Measurements from ENCODE around the gene MMS22L. TPM values are rescaled to one million over a fixed set of nuclear protein-coding genes. Genes with fewer than 3 reads are reported as not detected.

The MMS22L gene
- total and polyA plus RNA-seq, 7 donors: 0.60 to 9.7 (median 5.4) TPM

DNA sequence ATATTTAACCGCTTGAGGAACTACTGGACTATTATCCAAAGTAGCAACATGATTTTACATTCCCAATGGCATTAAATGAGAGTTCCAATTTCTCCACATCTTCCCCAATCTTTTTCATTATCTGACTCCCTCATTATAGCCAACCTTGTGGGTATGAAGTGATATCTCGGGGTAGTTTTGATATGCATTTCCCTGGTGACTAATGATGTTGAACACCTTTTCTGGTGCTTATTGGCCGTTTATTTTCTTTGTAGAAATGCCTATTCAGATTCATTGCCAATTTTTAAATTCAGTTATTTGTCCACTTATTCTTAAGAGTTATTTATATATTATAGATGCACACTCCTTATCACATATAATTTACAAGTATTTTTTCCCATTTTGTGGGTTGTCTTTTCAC lies 129.0 kb downstream of the MMS22L start:
- intact Hi-C loops (cut with DNase I): no loop called here
- TF ChIP-seq CTCF (IDR thresholded peaks at IDR 0.05) (no peak), POLR2AphosphoS5 (IDR thresholded peaks at IDR 0.05) (no peak), EP300 (IDR thresholded peaks at IDR 0.05) (no peak), POLR2A (IDR thresholded peaks at IDR 0.05) (no peak)
- WGBS, 2 donors: 94% methylated on average over 3 of the region's 3 CpGs

GRCh38 chr6:97151601-97152000 lies 131.4 kb downstream of the MMS22L start:
- no peak overlapping the region for H3K27ac ChIP-seq
- H3K27me3 ChIP-seq: no peaks in the 10 kb centered on the region
- peaks cover 0 to 15% (median 0%) of the 10 kb centered on the region in 4 donors for H3K36me3 ChIP-seq
- no peak for DNase-seq
- no peaks in the 10 kb centered on the region for H3K9me3 ChIP-seq
- intact Hi-C loops (cut with DNase I): no loop called here
- no peak overlapping the region for H3K4me3 ChIP-seq
- H3K4me1 ChIP-seq: no peaks in the 10 kb centered on the region
- TF ChIP-seq EP300 (IDR thresholded peaks at IDR 0.05) (no peak), CTCF (IDR thresholded peaks at IDR 0.05) (no peak), POLR2A (IDR thresholded peaks at IDR 0.05) (no peak), POLR2AphosphoS5 (IDR thresholded peaks at IDR 0.05) (no peak)

More for the DNA sequence above, 129.0 kb downstream of the MMS22L start:
- Histone ChIP-seq H3K4me3 (no peak overlapping the region), H3K9me3 (no peaks in the 10 kb centered on the region), H3K27ac (no peak overlapping the region), H3K4me1 (no peaks in the 10 kb centered on the region), H3K36me3 (peaks cover 0 to 15% (median 0%) of the 10 kb centered on the region in 4 donors), H3K27me3 (no peaks in the 10 kb centered on the region)
- no peak for DNase-seq

DNA sequence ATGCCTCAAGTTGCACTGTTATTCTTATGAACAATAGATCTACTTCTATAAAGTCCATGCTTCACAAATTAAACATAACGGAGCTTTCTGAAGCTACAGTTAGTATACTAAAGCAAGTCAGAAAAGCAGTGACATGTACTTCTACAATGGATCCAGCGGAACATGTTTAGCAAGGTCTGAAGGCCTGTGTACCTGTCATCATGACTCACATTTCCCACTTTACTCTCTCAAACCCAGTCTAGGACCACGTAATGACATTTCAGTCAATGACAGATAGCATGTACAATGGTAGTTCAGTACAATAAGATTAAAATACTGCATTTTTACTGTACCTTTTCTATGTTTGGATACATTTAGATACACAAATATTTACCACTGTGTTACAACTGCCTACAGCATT lies 132.1 kb downstream of the MMS22L start:
- intact Hi-C loops (cut with DNase I): no loop called here
- Histone ChIP-seq H3K36me3 (peaks cover 0 to 15% (median 0%) of the 10 kb centered on the region in 4 donors), H3K27me3 (no peaks in the 10 kb centered on the region), H3K27ac (no peak overlapping the region), H3K9me3 (no peaks in the 10 kb centered on the region), H3K4me3 (no peak overlapping the region), H3K4me1 (no peaks in the 10 kb centered on the region)
- WGBS, 2 donors: 97 to 99% methylated on average over 3 of the region's 3 CpGs
- TF ChIP-seq EP300 (IDR thresholded peaks at IDR 0.05) (no peak), CTCF (IDR thresholded peaks at IDR 0.05) (no peak), POLR2AphosphoS5 (IDR thresholded peaks at IDR 0.05) (no peak), POLR2A (IDR thresholded peaks at IDR 0.05) (no peak)
- no peak for DNase-seq

DNA sequence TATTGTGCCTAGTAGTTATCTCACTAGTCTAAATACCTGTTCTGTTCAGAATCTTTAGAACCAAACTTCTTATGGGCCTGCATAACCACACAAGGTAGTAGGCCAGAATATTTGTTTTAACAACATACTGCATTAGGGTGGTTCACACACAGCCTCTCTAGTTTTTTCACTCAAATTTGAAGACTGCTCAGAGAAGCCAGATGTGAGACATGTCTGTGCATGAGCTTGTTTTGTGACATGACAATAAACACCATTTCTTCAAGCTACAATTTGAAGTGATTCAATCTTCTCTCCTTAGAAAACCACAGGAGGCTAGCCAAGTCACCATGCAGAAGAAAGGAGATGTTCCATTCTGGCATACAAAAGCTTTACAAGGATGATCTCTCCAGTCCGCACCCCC lies 135.6 kb downstream of the MMS22L start:
- Histone ChIP-seq H3K9me3 (no peaks in the 10 kb centered on the region), H3K4me1 (no peaks in the 10 kb centered on the region), H3K27me3 (no peaks in the 10 kb centered on the region), H3K4me3 (no peak overlapping the region), H3K27ac (no peak overlapping the region), H3K36me3 (peaks cover 0 to 15% (median 0%) of the 10 kb centered on the region in 4 donors)
- 97% methylated on average over 1 of the region's 1 CpG for WGBS, 2 donors
- intact Hi-C loops (cut with DNase I): no loop called here
- TF ChIP-seq POLR2AphosphoS5 (IDR thresholded peaks at IDR 0.05): no peak
- TF ChIP-seq POLR2A (IDR thresholded peaks at IDR 0.05): no peak
- TF ChIP-seq EP300 (IDR thresholded peaks at IDR 0.05): no peak
- TF ChIP-seq CTCF (IDR thresholded peaks at IDR 0.05): no peak
- DNase-seq: no peak

DNA sequence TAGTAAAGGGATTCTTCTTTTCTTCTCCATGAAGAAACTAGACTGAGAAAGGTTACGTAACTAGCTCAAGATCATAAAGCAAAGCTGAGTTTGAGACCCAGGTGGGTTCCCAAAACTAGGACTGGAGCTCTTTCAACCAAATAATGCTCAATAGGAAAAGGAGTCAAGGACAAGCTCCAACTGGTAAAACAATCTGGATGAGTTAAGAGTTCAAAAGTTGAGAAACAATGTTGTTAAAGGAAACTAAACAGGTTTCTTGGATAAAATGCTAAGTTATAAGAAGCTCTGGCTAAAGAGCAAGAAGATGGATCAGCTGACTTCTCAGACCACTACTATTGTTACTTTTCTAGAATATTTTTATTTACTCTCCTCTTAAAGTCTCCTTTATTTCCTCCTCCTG lies 137.3 kb downstream of the MMS22L start:
- WGBS, 2 donors: 94 to 97% methylated on average over 1 of the region's 1 CpG

More for the DNA sequence above, 137.3 kb downstream of the MMS22L start:
- H3K4me1 ChIP-seq: peaks cover 0 to 2% (median 0%) of the 10 kb centered on the region in 4 donors
- peaks cover 0 to 9% (median 0%) of the 10 kb centered on the region in 4 donors for H3K36me3 ChIP-seq
- intact Hi-C loops (cut with DNase I): no loop called here
- DNase-seq: no peak
- no peaks in the 10 kb centered on the region for H3K27me3 ChIP-seq
- TF ChIP-seq POLR2A (IDR thresholded peaks at IDR 0.05) (no peak), EP300 (IDR thresholded peaks at IDR 0.05) (no peak), CTCF (IDR thresholded peaks at IDR 0.05) (no peak), POLR2AphosphoS5 (IDR thresholded peaks at IDR 0.05) (no peak)
- no peak overlapping the region for H3K27ac ChIP-seq
- H3K9me3 ChIP-seq: no peaks in the 10 kb centered on the region
- no peak overlapping the region for H3K4me3 ChIP-seq
